ENCODE data around the gene OPN3. TPM values are rescaled to one million over a fixed set of nuclear protein-coding genes. Genes with fewer than 3 reads are reported as not detected.

OPN3 gene
- polyA plus RNA-seq (0.54 and 2.7 TPM in 2 replicates), polyA minus RNA-seq (2.0 and 3.4 TPM in 2 replicates)

GRCh38 chr1:241640149-241640866, at the start of gene OPN3, which contains the start of gene CHML:
Gene OPN3, minus strand, starts transcription at chr1:241640369. Its CDS starts 115 bp downstream, at chr1:241640254.
Gene CHML, minus strand, starts transcription at chr1:241640369. Its CDS starts 4,603 bp downstream, at chr1:241635766.
- Histone ChIP-seq H3K4me3 (ENCODE audit: low read length) (peak within 1 kb of the TSS; percentile 84), H3K27ac (ENCODE audit: low read length) (peak within 1 kb of the TSS; percentile 4), H3K9ac (ENCODE audit: low read length) (peak within 1 kb of the TSS; percentile 69), H2AFZ (ENCODE audit: low read depth, low read length) (peak within 1 kb of the TSS; percentile 41), H4K20me1 (ENCODE audit: insufficient read depth) (no peaks in the 10 kb centered on the region), H3K9me3 (ENCODE audit: low read length) (no peaks in the 10 kb centered on the region), H3F3A (ENCODE audit: insufficient read depth, low read length, poor library complexity, severe bottlenecking) (no peaks in the 10 kb centered on the region), H3K36me3 (ENCODE audit: insufficient read depth, low read length) (peaks cover 3% of the 10 kb centered on the region), H3K4me2 (ENCODE audit: low read length) (peak within 1 kb of the TSS; percentile 81), H3K27me3 (ENCODE audit: insufficient read depth, low read depth, low read length) (no peaks in the 10 kb centered on the region), H3K79me2 (replicated peaks; ENCODE audit: insufficient read depth, low read length) (peaks cover 18% of the 10 kb centered on the region), H3K9me2 (ENCODE audit: insufficient read depth, low read length) (no peaks in the 10 kb centered on the region)
- TF ChIP-seq EP300 (conservative IDR thresholded peaks at IDR 0.05; ENCODE audit: poor library complexity, severe bottlenecking) (no peak), EZH2 (IDR thresholded peaks at IDR 0.05; ENCODE audit: borderline replicate concordance, insufficient read depth, low read length, poor library complexity, severe bottlenecking) (no peak), RAD21 (conservative IDR thresholded peaks at IDR 0.05) (peak; percentile 14), TAF1 (IDR thresholded peaks at IDR 0.05; ENCODE audit: low read depth) (no peak), REST (IDR thresholded peaks at IDR 0.05; ENCODE audit: borderline replicate concordance) (no peak), CTCF (IDR thresholded peaks at IDR 0.05; ENCODE audit: poor library complexity, severe bottlenecking) (no peak), MXI1 (conservative IDR thresholded peaks at IDR 0.05; ENCODE audit: poor library complexity, severe bottlenecking) (no peak)

GRCh38 chr1:241688940-241689368, 48.8 kb upstream of the OPN3 start:
- Histone ChIP-seq H3K79me2 (replicated peaks; ENCODE audit: insufficient read depth, low read length) (no peaks in the 10 kb centered on the region), H3K36me3 (ENCODE audit: insufficient read depth, low read length) (no peaks in the 10 kb centered on the region), H3K9me2 (ENCODE audit: insufficient read depth, low read length) (no peaks in the 10 kb centered on the region), H4K20me1 (ENCODE audit: insufficient read depth) (no peaks in the 10 kb centered on the region), H2AFZ (ENCODE audit: low read depth, low read length) (no peak overlapping the region), H3K4me2 (ENCODE audit: low read length) (no peak overlapping the region), H3K27ac (ENCODE audit: low read length) (no peak overlapping the region), H3K4me3 (ENCODE audit: low read length) (no peak overlapping the region), H3K27me3 (ENCODE audit: insufficient read depth, low read depth, low read length) (no peaks in the 10 kb centered on the region), H3K9ac (ENCODE audit: low read length) (no peak overlapping the region), H3F3A (ENCODE audit: insufficient read depth, low read length, poor library complexity, severe bottlenecking) (no peaks in the 10 kb centered on the region), H3K9me3 (ENCODE audit: low read length) (no peaks in the 10 kb centered on the region)
- TF ChIP-seq MXI1 (conservative IDR thresholded peaks at IDR 0.05; ENCODE audit: poor library complexity, severe bottlenecking): no peak

Measured in neural cell (in vitro differentiated cells).